NCI-H1436 (cell line): ENCODE data around the gene GRIK3.

ENCODE experiments used
- DNase-seq: peaks from one replicate; lab custom pipeline; 2025; lab: John Stamatoyannopoulos, UW

The GRIK3 gene

GRCh38 chr1:36981126-36981525 is 53.2 kb downstream of the GRIK3 start:
- DNase-seq: no peak

- DNase-seq: no peak
Observed at GRCh38 chr1:36977731-36978406, 56.4 kb downstream of the GRIK3 start.

- no peak for DNase-seq
Observed at GRCh38 chr1:36975642-36976041, 58.7 kb downstream of the GRIK3 start.

GRCh38 chr1:36973056-36973455 is 61.3 kb downstream of the GRIK3 start:
- DNase-seq: no peak

- DNase-seq: peak; percentile 57
Observed at GRCh38 chr1:36971852-36972618, 62.3 kb downstream of the GRIK3 start.

- peak; percentile 93 for DNase-seq
Observed at GRCh38 chr1:36968730-36969129, 65.6 kb downstream of the GRIK3 start.

GRCh38 chr1:36966242-36966641 is 68.1 kb downstream of the GRIK3 start:
- no peak for DNase-seq

GRCh38 chr1:36965275-36966159 is 68.8 kb downstream of the GRIK3 start:
- DNase-seq: no peak

GRCh38 chr1:36964830-36965229 is 69.5 kb downstream of the GRIK3 start:
- peak; percentile 74 for DNase-seq

GRCh38 chr1:36963006-36963405 is 71.3 kb downstream of the GRIK3 start:
- DNase-seq: no peak

GRCh38 chr1:36961062-36961615 is 73.2 kb downstream of the GRIK3 start:
- no peak for DNase-seq

- DNase-seq: peak; percentile 23
Observed at GRCh38 chr1:36956570-36956969, 77.7 kb downstream of the GRIK3 start.

- no peak for DNase-seq
Observed at GRCh38 chr1:36955016-36955415, 79.3 kb downstream of the GRIK3 start.

GRCh38 chr1:36953061-36953460 is 81.3 kb downstream of the GRIK3 start:
- no peak for DNase-seq

GRCh38 chr1:36951761-36952160 is 82.6 kb downstream of the GRIK3 start:
- DNase-seq: no peak

- DNase-seq: no peak
Observed at GRCh38 chr1:36951292-36951750, 83.0 kb downstream of the GRIK3 start.

- no peak for DNase-seq
Observed at GRCh38 chr1:36950604-36951291, 83.6 kb downstream of the GRIK3 start.

- DNase-seq: no peak
Observed at GRCh38 chr1:36948606-36949005, 85.7 kb downstream of the GRIK3 start.

GRCh38 chr1:36948147-36948546 is 86.2 kb downstream of the GRIK3 start:
- DNase-seq: no peak

GRCh38 chr1:36947384-36947783 is 86.9 kb downstream of the GRIK3 start:
- peak; percentile 43 for DNase-seq

- no peak for DNase-seq
Observed at GRCh38 chr1:36944883-36945282, 89.4 kb downstream of the GRIK3 start.

- DNase-seq: no peak
Observed at GRCh38 chr1:36942148-36942547, 92.2 kb downstream of the GRIK3 start.
